Heart left ventricle (tissue), 13 donors: ENCODE results near the gene LIX1.

Experiments
- CTCF ChIP-seq, 12 donors: fragments of 200-600 bp; sonication (generic) in 4 of 12; IDR thresholded peaks; one replicate each; pipeline versions ENCODE4 v1.5.0 to v1.8.0; 2018 to 2022; ENCODE audit warnings: antibody characterized with exemption in 12 of 12, mild to moderate bottlenecking in 5 of 12
- POLR2A ChIP-seq, 2 donors: fragments of 450-650 bp; IDR thresholded peaks; one replicate each; pipeline ENCODE4 v1.6.1; 2017; ENCODE audit warnings: antibody characterized with exemption in 2 of 2, mild to moderate bottlenecking in 2 of 2, moderate library complexity in 2 of 2
- donor health status: ischemic (EF 13 %, LVEDD 7.1; RV severe dilation, severe dysfunction).
- donor health status: DM: no; HTN: yes; CAD: no.
- donor health status: DM: no; HTN: no; CAD: no.
- donor health status: ischemic (EF 25% LVEDD 6.9; RV normal size, moderate dysfunction).
- donor health status: ischemic (EF 25% LVEDD 5.7; RV mildly dilated, moderate dysfunction).
- donor health status: ischemic (EF 35%, LVEDD 5.7; RV mildly dilated, moderate dysfunction).
- donor health status: nonischemic (EF 11% LVEDD 7.7; RV severe dilation, severe dysfunction).
- donor health status: DM: yes; HTN: yes; CAD: no.
- donor health status: PGD.
- donor health status: ischemic (EF 29% LVEDD 5.4; RV normal size, mild dysfunction).
- donor health status: nonischemic (EF 23%, LVEDD 6.1; RV moderate dilation, normal function).

DNA sequence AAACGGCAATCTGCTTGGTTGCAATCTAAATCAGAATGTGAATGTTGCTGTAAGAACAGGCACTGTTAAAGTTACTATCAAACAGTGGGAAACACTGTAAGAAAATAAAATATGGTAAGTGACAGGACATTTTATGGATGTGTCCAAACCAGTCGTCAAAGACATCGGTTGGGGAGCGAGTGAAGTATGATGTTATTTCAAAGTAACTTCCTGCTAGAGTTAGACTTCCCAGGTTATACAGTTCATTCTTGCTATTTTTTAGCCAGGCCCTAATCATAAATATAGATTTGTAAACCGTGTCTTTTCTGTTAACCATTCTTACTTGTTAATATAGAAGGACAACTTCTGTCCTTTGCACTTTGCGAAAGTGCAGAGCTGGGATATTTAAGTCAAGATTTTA lies 30.2 kb downstream of the LIX1 start:
- TF ChIP-seq POLR2A (IDR thresholded peaks at IDR 0.05) (no peak), CTCF (IDR thresholded peaks at IDR 0.05) (no peak)
